ENCODE results near the gene TMEM201. TPM values are rescaled to one million over a fixed set of nuclear protein-coding genes. Genes with fewer than 3 reads are reported as not detected.

Gene TMEM201
- total RNA-seq: 10 to 100 TPM in 1 of 2 donors, 1 to 10 TPM in 1; 6.5 to 10.8 TPM
- polyA plus RNA-seq: 1 to 10 TPM; 4.5 to 5.0 TPM
- long read RNA-seq, donor 1, partial matches to known transcripts: 0 of 3 reads
- long read RNA-seq, donor 1, other reads (novel, unspliced or antisense): 0 of 3 reads
- long read RNA-seq, donor 2: 0 reads
- long read RNA-seq, donor 3: 0 reads
- long read RNA-seq, donor 4, partial matches to known transcripts: 0 of 2 reads
- long read RNA-seq, donor 4, other reads (novel, unspliced or antisense): 0 of 2 reads
- long read RNA-seq, donor 5, partial matches to known transcripts: 0 of 1 reads
- long read RNA-seq, donor 5, other reads (novel, unspliced or antisense): 0 of 1 reads

- H3K4me1 ChIP-seq (ENCODE audit: control insufficient read depth in 5 of 5, insufficient read depth in 5 of 5, low read length in 5 of 5): peaks cover 12 to 40% (median 21%) of the 10 kb centered on the region in 5 donors
- peak; percentile 61 for TF ChIP-seq CTCF (IDR thresholded peaks at IDR 0.05; ENCODE audit: control extremely low read depth, extremely low read depth)
- H3K27ac ChIP-seq (ENCODE audit: low read depth in 1 of 2, low read length in 1 of 2): peak within 1 kb of the TSS; percentile 81 to 91
- ATAC-seq (ENCODE audit: insufficient read depth, low FRiP score) (peak; percentile 97), DNase-seq (peak; percentile 94 to 97 (median 96))
- no peaks in the 10 kb centered on the region for H3K27me3 ChIP-seq (ENCODE audit: control insufficient read depth in 3 of 3, insufficient read depth in 3 of 3, low read length in 2 of 3)
- 0 to 1% methylated on average over 27 to 94 of the region's 94 CpGs for whole genome bisulfite sequencing, 2 donors
- H3K9ac ChIP-seq (ENCODE audit: insufficient read depth in 1 of 2, low read length in 2 of 2): peak within 1 kb of the TSS; percentile 5 to 81
- H3K4me3 ChIP-seq: peak within 1 kb of the TSS; percentile 80
- peaks cover 0 to 3% (median under 1%) of the 10 kb centered on the region in 4 donors for H3K36me3 ChIP-seq (ENCODE audit: control insufficient read depth in 4 of 4, insufficient read depth in 4 of 4, low read length in 4 of 4)
- no peaks in the 10 kb centered on the region for H3K9me3 ChIP-seq (ENCODE audit: control insufficient read depth in 4 of 4, insufficient read depth in 3 of 4, low read length in 3 of 4)
Measured at GRCh38 chr1:9588551-9589143, at the start of gene TMEM201. TSS of gene TMEM201 (plus strand) at chr1:9588911. CDS start at chr1:9588931, 20 bp downstream.

- peaks cover 0 to 19% (median 6%) of the 10 kb centered on the region in 5 donors for H3K4me1 ChIP-seq (ENCODE audit: control insufficient read depth in 5 of 5, insufficient read depth in 5 of 5, low read length in 5 of 5)
- WGBS, 2 donors: 0 to 1% methylated on average over 60 to 92 of the region's 92 CpGs
- peak within 1 kb of the TSS; percentile 79 for H3K4me3 ChIP-seq
- DNase-seq (peak; percentile 99), ATAC-seq (ENCODE audit: insufficient read depth, low FRiP score) (peak; percentile 97)
- no peaks in the 10 kb centered on the region for H3K9me3 ChIP-seq (ENCODE audit: control insufficient read depth in 4 of 4, insufficient read depth in 3 of 4, low read length in 3 of 4)
- H3K9ac ChIP-seq (ENCODE audit: insufficient read depth in 1 of 2, low read length in 2 of 2): peak within 1 kb of the TSS; percentile 39 to 53
- H3K27ac ChIP-seq (ENCODE audit: low read depth in 1 of 2, low read length in 1 of 2): peak within 1 kb of the TSS; percentile 85 to 92
- no peak for TF ChIP-seq CTCF (IDR thresholded peaks at IDR 0.05; ENCODE audit: control extremely low read depth, extremely low read depth)
- no peaks in the 10 kb centered on the region for H3K27me3 ChIP-seq (ENCODE audit: control insufficient read depth in 3 of 3, insufficient read depth in 3 of 3, low read length in 2 of 3)
- H3K36me3 ChIP-seq (ENCODE audit: control insufficient read depth in 4 of 4, insufficient read depth in 4 of 4, low read length in 4 of 4): no peaks in the 10 kb centered on the region
Measured at GRCh38 chr1:9539165-9539828, 49.4 kb upstream of the TMEM201 start, which contains the start of gene SLC25A33. TSS of gene SLC25A33 (plus strand) at chr1:9539465. CDS start at chr1:9539692, 227 bp downstream.

GRCh38 chr1:9539829-9540550 is 48.7 kb upstream of the TMEM201 start:
- Histone ChIP-seq H3K27me3 (ENCODE audit: control insufficient read depth in 3 of 3, insufficient read depth in 3 of 3, low read length in 2 of 3) (no peaks in the 10 kb centered on the region), H3K9ac (ENCODE audit: insufficient read depth in 1 of 2, low read length in 2 of 2) (peak overlapping the region; percentile 39 to 53), H3K4me3 (peak overlapping the region; percentile 79), H3K36me3 (ENCODE audit: control insufficient read depth in 4 of 4, insufficient read depth in 4 of 4, low read length in 4 of 4) (no peaks in the 10 kb centered on the region), H3K4me1 (ENCODE audit: control insufficient read depth in 5 of 5, insufficient read depth in 5 of 5, low read length in 5 of 5) (peaks cover 0 to 19% (median 6%) of the 10 kb centered on the region in 5 donors), H3K9me3 (ENCODE audit: control insufficient read depth in 4 of 4, insufficient read depth in 3 of 4, low read length in 3 of 4) (no peaks in the 10 kb centered on the region), H3K27ac (ENCODE audit: low read depth in 1 of 2, low read length in 1 of 2) (peak overlapping the region; percentile 85 to 92)
- DNase-seq (peak; percentile 36 to 64 (median 57)), ATAC-seq (ENCODE audit: insufficient read depth, low FRiP score) (peak; percentile 42)
- WGBS, 2 donors: 6% methylated on average over 48 to 61 of the region's 61 CpGs
- TF ChIP-seq CTCF (IDR thresholded peaks at IDR 0.05; ENCODE audit: control extremely low read depth, extremely low read depth): no peak
